ENCODE results near the gene CDH18. TPM values are rescaled to one million over a fixed set of nuclear protein-coding genes. Genes with fewer than 3 reads are reported as not detected.
A peak's percentile ranks its signal among the peaks of the same experiment; 100 is the strongest.

Gene CDH18
- total RNA-seq, 1 experiment from 2014 or later = 7.0 TPM

DNA sequence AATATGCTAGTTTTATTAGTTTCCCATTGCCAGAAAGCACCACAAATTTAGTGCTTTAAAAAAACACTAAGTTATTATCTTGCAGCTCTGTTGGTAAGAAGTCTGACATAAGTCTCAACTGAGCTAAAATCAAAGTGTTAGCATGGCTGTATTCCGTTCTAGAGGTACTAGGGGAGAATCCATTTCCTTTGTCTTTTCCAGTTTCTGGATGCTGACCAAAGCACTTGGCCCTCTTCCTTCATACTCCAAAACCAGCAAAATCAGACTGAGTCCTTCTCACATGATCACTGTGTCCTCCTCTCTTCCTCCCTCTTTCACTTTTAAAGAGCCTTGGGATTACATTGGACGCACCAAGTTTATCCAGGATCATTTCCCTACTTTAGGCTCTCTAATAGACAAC lies 9.5 kb downstream of the CDH18 start:
- Histone ChIP-seq H3K27me3 (ENCODE audit: control insufficient read depth, insufficient read depth, low read length) (no peaks in the 10 kb centered on the region), H3K27ac (ENCODE audit: low read length) (peak overlapping the region; percentile 55; the same call in 1 of the 2 replicates), H3K36me3 (ENCODE audit: control insufficient read depth, insufficient read depth, low read length) (no peaks in the 10 kb centered on the region), H3K4me3 (ENCODE audit: low read depth in 2 of 2, low read length in 2 of 2) (no peak overlapping the region), H3K4me1 (ENCODE audit: control insufficient read depth, insufficient read depth, low read length) (no peaks in the 10 kb centered on the region; the same call in 1 of the 2 replicates), H3K9me3 (ENCODE audit: control insufficient read depth, insufficient read depth, low read depth, low read length) (no peaks in the 10 kb centered on the region)
- ATAC-seq (no peak), DNase-seq (ENCODE audit: low read depth, low spot score) (no peak)
- CTCF ChIA-PET = no interaction called here
- POLR2A ChIA-PET = no interaction called here
- in situ Hi-C loops (cut with HindIII; ENCODE audit: low pct_unique_long_range_greater_than_20kb, low sequenced_read_pairs) (no loop called here), intact Hi-C loops (cut with micrococcal nuclease; ENCODE audit: unreplicated experiment) (no loop called here)
- TF ChIP-seq REST (IDR thresholded peaks at IDR 0.05; ENCODE audit: insufficient read depth in 1 of 2, low read depth in 2 of 2, low read length in 1 of 2) (no peak), SIN3A (IDR thresholded peaks at IDR 0.05; ENCODE audit: borderline replicate concordance, insufficient read depth, low read depth, low read length) (no peak), CTCF (IDR thresholded peaks at IDR 0.05) (no peak), TCF7L2 (IDR thresholded peaks at IDR 0.05; ENCODE audit: low read depth, low read length) (no peak), POLR2AphosphoS5 (IDR thresholded peaks at IDR 0.05; ENCODE audit: low read depth, low read length) (no peak)
- no TSS peak for BruUV-seq (replicated peaks)

DNA sequence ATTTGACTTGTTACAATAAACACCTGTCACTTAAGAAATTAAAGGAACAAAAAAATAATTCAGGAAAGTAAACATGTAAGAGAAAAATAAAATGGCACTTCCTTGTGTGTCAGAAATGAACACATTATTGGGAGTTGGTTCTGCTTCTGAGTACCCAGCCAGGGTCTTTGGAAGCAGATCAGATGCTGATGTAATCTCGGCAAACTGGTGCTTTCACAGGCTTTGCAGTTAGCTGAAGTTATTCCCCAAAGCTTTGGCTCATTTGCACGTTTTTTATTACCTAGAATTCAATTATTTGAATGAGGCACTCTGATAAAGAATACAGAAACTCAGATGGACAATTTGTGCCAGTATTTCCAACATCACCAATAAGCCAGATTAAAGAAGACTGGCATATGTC lies 10.9 kb downstream of the CDH18 start:
- Histone ChIP-seq H3K4me1 (ENCODE audit: control insufficient read depth, insufficient read depth, low read length) (no peaks in the 10 kb centered on the region; the same call in 1 of the 2 replicates), H3K36me3 (ENCODE audit: control insufficient read depth, insufficient read depth, low read length) (no peaks in the 10 kb centered on the region), H3K27me3 (ENCODE audit: control insufficient read depth, insufficient read depth, low read length) (no peaks in the 10 kb centered on the region), H3K4me3 (ENCODE audit: low read depth in 2 of 2, low read length in 2 of 2) (no peak overlapping the region), H3K27ac (ENCODE audit: low read length) (peak overlapping the region; percentile 44; the same call in 1 of the 2 replicates), H3K9me3 (ENCODE audit: control insufficient read depth, insufficient read depth, low read depth, low read length) (no peaks in the 10 kb centered on the region)
- intact Hi-C loops (cut with micrococcal nuclease; ENCODE audit: unreplicated experiment) (no loop called here), in situ Hi-C loops (cut with HindIII; ENCODE audit: low pct_unique_long_range_greater_than_20kb, low sequenced_read_pairs) (no loop called here)
- POLR2A ChIA-PET = no interaction called here
- no peak for TF ChIP-seq SIN3A (IDR thresholded peaks at IDR 0.05; ENCODE audit: borderline replicate concordance, insufficient read depth, low read depth, low read length)
- TF ChIP-seq TCF7L2 (IDR thresholded peaks at IDR 0.05; ENCODE audit: low read depth, low read length) = no peak
- TF ChIP-seq CTCF (IDR thresholded peaks at IDR 0.05) = no peak
- no peak for TF ChIP-seq POLR2AphosphoS5 (IDR thresholded peaks at IDR 0.05; ENCODE audit: low read depth, low read length)
- no peak for TF ChIP-seq REST (IDR thresholded peaks at IDR 0.05; ENCODE audit: insufficient read depth in 1 of 2, low read depth in 2 of 2, low read length in 1 of 2)
- CTCF ChIA-PET = no interaction called here
- no TSS peak for BruUV-seq (replicated peaks)
- DNase-seq (ENCODE audit: low read depth, low spot score) (no peak), ATAC-seq (no peak)

Measured in Panc1 (cell line).